NCI-H2029 (cell line): Measurements from ENCODE around the gene INAVA.
"Not testable (repeated sequence)": the region's sequence is repeated elsewhere in the genome, so short reads cannot be mapped to it uniquely, and the experiment has no call there.

Experiments
- DNase-seq: peaks from one replicate; lab custom pipeline; 2025; lab: John Stamatoyannopoulos, UW

The INAVA gene

DNA sequence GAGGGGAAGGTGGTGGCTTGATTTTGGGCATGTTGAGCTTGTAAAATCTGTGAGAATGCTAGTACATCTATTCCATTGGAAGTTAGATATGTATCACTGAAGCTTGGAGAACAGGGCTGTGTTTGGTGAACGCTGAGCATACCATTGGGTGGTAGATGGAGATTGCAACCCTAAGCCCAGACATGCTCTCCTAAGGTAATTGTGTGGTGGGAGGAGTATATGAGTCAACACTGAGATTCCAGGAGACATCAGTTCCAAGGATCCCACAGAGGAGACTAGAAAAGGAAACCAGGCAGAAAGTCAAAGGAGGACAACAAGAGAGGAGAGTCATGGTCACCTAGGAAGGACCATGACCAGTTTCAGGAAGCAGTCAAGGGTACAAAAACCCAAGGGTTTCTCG is 68.4 kb downstream of the INAVA start:
- no peak for DNase-seq

DNA sequence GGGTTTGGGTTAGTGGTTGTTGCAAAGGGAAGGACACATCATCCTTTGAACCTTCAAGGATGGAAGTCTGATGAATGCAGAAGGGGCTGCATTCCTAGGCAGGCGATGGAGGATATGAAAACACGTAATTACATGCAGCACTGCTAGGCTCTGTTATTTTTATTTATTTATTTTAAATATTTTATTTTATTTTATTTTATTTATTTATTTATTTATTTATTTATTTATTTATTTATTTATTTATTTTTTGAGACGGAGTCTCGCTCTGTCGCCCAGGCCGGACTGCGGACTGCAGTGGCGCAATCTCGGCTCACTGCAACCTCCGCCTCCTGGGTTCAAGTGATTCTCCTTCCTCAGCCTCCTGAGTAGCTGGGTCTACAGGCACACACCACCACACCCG is 69.2 kb downstream of the INAVA start:
- DNase-seq: not testable (repeated sequence)
